A549 (cell line): ENCODE measurements around the gene SULF2.

Experiments used
- CEBPB ChIP-seq, 2 experiments: fragments of >200 bp in 1 of 2; sonication (Bioruptor Twin) in 1 of 2; formaldehyde crosslinking in 1 of 2; IDR thresholded peaks; 2 replicates each; pipeline ENCODE4 v1.6.1; 2012 to 2016
- EP300 ChIP-seq, 2 experiments: fragments of >200 bp; sonication (Bioruptor Twin); formaldehyde crosslinking; IDR thresholded peaks; 2 replicates in 1 of 2; 3 replicates in 1 of 2; pipeline ENCODE4 v1.6.1; 2016 to 2017
- FOXS1 ChIP-seq: fragments of 250-450 bp; sonication (Bioruptor Pico); IDR thresholded peaks from 2 replicates; pipeline ENCODE4 v1.5.0; 2020; ENCODE audit warnings: mild to moderate bottlenecking, moderate library complexity
- KDM1A ChIP-seq: fragments of 200-600 bp; sonication (generic); IDR thresholded peaks from 2 replicates; pipeline ENCODE4 v1.6.1; 2016; ENCODE audit warnings: low read depth, mild to moderate bottlenecking
- MAFK ChIP-seq: fragments of 450-650 bp; IDR thresholded peaks from 2 replicates; pipeline ENCODE4 v1.6.1; 2014; ENCODE audit not compliant: partially characterized antibody
- MAZ ChIP-seq: fragments of 150-350 bp; IDR thresholded peaks from 2 replicates; pipeline ENCODE4 v1.6.1; 2014; ENCODE audit warnings: antibody characterized with exemption, low read depth, low read length, borderline replicate concordance
- MYC ChIP-seq: IDR thresholded peaks from 2 replicates; pipeline ENCODE4 v1.6.1; 2012; ENCODE audit warnings: mild to moderate bottlenecking, inconsistent platforms, low read length, improper control_type of control experiment, borderline replicate concordance
- REST ChIP-seq: fragments of 200-600 bp; sonication (generic); IDR thresholded peaks from 2 replicates; pipeline ENCODE4 v1.6.1; 2016; ENCODE audit warnings: antibody characterized with exemption, mild to moderate bottlenecking, moderate library complexity
- RFX5 ChIP-seq: fragments of 450-650 bp; IDR thresholded peaks from 2 replicates; pipeline ENCODE4 v1.7.1; 2014; ENCODE audit warnings: antibody characterized with exemption, mild to moderate bottlenecking, moderate library complexity
- RNF2 ChIP-seq: fragments of 200-600 bp; sonication (generic); IDR thresholded peaks from 2 replicates; pipeline ENCODE4 v1.6.1; 2016; ENCODE audit warnings: low read depth, mild to moderate bottlenecking, antibody characterized with exemption, moderate library complexity, borderline replicate concordance
- TF ChIP-seq, protein P1 (sequence below): fragments of >200 bp; sonication (Bioruptor Twin); formaldehyde crosslinking; IDR thresholded peaks from 3 replicates; pipeline ENCODE4 v1.5.1; 2016
- TF ChIP-seq, protein P2 (sequence below): fragments of 150-350 bp; IDR thresholded peaks from 2 replicates; pipeline ENCODE4 v1.6.1; 2014; ENCODE audit warnings: low read depth, mild to moderate bottlenecking, low read length

GRCh38 chr20:47618479-47618878 lies 166.8 kb downstream of the SULF2 start:
- TF ChIP-seq, protein P1, sequence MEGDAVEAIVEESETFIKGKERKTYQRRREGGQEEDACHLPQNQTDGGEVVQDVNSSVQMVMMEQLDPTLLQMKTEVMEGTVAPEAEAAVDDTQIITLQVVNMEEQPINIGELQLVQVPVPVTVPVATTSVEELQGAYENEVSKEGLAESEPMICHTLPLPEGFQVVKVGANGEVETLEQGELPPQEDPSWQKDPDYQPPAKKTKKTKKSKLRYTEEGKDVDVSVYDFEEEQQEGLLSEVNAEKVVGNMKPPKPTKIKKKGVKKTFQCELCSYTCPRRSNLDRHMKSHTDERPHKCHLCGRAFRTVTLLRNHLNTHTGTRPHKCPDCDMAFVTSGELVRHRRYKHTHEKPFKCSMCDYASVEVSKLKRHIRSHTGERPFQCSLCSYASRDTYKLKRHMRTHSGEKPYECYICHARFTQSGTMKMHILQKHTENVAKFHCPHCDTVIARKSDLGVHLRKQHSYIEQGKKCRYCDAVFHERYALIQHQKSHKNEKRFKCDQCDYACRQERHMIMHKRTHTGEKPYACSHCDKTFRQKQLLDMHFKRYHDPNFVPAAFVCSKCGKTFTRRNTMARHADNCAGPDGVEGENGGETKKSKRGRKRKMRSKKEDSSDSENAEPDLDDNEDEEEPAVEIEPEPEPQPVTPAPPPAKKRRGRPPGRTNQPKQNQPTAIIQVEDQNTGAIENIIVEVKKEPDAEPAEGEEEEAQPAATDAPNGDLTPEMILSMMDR: no peak
- TF ChIP-seq CEBPB (IDR thresholded peaks at IDR 0.05) (no peak), KDM1A (no peak), FOXS1 (CRISPR knock-in tag) (no peak), RNF2 (no peak), RFX5 (no peak), REST (no peak), MYC (no peak), MAFK (no peak), EP300 (IDR thresholded peaks at IDR 0.05) (no peak), MAZ (no peak)
- TF ChIP-seq, protein P2, sequence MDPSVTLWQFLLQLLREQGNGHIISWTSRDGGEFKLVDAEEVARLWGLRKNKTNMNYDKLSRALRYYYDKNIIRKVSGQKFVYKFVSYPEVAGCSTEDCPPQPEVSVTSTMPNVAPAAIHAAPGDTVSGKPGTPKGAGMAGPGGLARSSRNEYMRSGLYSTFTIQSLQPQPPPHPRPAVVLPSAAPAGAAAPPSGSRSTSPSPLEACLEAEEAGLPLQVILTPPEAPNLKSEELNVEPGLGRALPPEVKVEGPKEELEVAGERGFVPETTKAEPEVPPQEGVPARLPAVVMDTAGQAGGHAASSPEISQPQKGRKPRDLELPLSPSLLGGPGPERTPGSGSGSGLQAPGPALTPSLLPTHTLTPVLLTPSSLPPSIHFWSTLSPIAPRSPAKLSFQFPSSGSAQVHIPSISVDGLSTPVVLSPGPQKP: no peak
